Activated T-helper 9 cell treated with anti-CD3 and anti-CD28 coated beads, Interleukin-2, amount 50 U/mL, for 16 hours (primary cell): ENCODE measurements around the gene ZNF672.
"Not testable (repeated sequence)": the region's sequence is repeated elsewhere in the genome, so short reads cannot be mapped to it uniquely, and the experiment has no call there.

Source experiments
- DNase-seq: peaks from one replicate; pipeline ENCODE4 v3.0.0-alpha.2; 2020; ENCODE audit warnings: low read depth

The ZNF672 gene

DNA sequence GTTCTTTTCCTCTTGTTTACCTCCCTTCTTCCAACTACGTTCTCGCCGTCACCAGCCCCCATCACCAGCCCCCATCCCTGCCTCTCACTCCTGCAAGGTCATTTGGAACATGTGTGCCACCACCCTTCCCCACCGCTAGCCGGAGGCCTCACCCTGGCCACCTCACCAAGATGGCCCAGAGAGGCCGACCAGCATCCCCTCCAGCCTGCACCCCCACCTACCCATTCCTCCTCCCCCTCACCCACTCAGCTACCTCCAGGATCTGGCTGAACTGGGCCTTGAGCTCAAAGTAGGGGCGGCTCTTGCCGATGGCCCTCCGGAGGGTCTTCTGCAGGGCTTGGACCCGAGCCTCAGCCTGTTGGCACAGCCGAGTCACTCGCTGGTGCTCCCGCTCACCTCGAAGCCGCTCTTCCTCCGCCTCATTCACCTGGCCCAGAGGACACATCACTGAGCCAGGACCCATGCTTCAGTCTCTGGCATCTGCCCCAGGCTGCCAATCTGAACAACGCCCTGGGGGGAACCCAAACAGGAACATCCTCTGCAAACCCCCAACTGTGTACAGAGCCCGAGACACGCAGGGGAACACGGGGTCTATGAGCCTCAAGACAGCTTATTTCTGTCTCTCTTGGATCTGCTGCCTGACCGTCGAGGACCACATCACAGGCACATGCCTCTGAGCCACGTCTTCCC lies 25.1 kb upstream of the ZNF672 start:
- no peak for DNase-seq

DNA sequence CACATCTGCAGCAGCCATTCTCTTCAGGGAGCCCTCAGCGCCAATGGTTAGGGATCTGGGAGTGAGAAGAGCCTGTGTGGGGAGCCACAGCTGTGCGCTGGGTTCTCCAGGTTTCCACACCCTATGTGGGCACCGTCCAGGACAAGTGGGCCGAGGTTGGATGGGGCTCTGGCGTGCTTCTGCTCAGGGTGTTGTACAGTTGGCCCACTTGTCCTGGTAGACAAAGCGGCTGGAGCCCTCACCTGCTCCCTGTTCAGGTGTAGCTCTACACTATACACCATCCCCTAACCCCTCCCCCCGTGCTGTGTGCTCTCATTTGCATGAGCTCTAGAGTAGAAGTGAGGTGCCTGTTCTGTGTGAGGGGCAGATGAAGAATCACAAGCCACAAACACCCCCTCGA lies 24.5 kb upstream of the ZNF672 start:
- DNase-seq = no peak

DNA sequence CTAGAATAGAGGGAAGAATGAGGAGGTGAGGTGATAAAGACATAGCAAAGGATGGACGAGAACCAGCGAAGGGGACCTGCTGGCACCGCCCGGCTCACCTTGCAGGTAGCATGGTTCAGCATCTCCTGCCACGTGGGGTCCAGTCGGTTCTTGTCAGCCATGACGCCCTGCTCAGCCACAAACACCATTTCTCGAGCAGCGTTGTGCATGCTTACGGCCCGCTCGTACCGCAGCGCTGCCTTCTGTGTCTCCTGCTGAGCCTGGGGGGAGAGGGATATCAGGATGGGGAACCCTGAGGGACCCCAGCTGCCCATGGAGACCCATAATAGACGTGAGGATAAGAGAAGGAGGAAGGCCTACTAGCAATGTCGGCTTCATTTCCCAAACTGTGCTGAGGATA lies 23.7 kb upstream of the ZNF672 start:
- DNase-seq = no peak

DNA sequence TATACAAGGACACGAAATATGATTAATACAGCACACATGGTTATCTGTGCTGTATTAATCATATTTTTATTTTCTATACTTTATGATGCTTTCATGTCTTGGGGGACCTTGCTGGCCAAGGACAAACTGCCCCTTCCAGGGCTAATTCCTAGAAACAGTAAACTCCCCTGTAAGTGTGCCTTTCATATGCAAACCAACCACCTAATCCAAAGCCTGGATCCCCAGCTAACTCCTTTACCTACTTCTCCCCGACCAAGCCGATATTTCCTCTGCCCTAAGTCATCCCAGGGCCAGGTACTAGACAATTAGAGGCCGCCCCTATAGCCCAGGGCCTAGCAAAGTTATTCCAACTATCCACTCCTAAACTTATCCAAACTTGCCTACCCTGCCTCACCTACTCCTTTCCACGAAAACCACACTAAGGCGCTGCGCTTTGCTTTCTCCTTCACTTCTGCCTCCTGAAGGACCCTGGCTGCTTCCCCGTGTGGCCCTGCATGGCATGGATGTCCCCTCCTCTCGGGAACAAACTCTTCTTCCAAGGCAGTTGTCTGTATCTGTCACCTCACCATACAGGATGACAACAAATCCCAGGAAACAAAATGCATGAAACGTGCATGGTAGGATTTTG lies 22.5 kb upstream of the ZNF672 start:
- no peak for DNase-seq

DNA sequence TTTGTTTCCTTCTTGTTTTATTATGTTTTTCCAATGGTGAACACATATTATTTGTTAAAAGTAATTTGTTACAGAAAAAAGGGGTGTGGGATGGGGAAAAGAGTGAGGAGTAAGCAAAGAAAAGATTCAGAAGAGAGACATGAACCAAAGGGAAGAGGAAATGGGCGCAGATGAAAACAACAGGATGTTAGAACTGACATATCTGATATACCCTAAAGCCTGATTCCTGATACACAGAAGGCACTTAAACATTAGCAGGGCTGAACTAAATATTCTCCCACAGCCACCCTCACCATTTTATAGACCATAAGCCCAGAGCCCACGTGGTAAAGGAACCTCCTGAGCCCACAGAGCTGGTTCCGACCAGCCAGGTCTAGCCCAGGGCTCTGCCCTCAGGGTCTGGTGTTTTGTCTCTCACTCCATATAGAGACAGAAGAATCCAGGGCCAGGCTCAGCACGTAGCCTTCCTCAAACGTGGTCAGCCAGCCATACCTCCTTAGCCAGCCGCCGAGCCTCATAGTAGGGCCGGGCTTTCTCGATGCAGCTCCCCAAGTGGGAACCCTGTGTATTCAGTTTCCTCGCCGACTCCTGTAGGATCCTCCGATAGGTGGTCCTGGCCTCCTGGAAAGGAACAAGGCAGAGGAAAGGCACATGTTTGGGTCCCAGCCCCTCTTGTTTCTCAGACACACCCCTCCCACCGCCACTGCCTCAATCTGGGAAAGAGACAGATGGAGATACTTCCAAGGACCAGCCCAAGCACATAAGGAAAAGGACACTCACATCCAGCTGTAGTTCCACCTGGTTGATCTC lies 21.8 kb upstream of the ZNF672 start:
- DNase-seq = no peak

DNA sequence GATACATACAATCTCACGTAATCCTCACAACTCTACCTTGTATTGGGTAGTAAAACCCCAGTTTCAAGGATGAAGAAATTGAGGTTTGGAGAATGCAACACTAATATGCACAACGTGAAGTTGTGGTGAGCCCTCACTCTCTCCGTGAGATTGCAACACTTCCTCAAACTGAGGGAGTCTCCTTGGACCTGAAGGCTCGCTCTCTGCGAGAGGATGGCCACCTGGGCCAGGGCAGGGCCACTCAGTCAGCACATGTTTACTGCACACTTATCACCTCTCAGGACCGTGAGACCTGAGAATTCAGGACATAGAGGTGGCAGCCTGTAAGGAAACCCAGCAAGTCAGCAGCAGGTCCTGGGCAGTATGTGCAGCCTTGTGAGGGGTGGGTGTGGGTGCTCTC lies 21.0 kb upstream of the ZNF672 start:
- no peak for DNase-seq

DNA sequence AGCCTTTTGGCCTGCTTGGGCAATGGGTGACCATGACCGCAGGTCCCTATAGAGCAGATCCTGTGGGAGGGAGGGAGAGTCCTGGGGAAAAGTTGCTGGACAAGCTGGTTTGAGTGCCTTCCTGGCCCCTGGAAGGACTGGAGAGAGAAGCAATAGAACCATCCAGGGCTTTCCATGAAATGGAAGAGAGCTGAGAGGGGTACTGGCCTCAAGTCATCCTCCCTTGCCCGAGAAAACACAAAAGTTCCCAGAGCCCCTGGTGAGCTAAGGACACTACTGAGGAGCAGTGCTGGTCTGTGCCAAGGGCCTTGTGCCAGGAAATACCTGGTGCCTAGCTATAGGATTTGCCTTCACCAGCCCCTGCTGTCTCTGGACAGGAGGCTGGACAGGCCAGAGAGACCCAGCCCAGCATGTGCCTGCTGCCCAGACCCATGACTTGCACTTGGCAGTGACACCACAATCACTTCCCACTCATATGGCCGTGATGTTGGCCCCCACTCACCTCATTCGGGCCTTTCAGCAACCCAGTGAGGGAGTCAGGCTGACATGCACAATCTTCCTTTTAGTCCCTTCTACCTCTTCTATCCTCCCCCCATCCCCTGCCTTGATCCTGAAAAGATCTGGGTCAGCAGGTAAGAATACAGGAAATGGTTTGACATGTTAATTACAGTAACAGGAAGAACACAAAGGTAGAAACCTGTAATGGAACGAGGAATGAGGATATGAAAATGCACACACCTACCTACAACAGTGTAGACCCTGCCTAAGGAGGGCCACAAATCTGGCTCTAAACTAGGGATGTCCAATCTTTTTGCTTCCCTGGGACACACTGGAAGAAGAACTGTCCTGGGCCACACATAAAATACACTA lies 19.3 kb upstream of the ZNF672 start:
- no peak for DNase-seq

DNA sequence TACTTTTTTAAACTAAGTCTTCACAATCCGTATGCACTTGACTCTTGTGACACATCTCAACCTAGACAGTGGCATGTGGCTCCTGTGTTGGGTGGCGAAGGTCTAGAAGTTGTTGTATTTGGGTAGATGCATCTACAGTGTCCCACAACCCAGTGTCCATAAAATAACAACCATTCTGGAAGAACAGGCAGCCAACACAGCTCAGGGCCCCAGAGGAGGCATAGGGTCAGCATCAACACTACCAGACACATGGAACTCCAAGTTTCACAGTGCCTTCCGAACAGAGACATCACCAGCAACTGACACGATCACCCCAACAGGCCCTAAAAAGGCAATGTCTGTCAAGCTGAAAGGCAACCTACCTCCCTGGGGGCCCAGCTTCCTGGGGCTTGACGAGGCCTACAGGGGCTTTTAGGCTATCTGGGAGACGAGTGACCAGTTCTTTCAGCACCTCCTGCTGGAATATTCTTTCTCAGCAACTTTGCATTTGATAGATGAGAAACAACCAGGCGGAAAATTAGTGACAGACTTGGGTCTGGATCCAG lies 17.9 kb upstream of the ZNF672 start:
- no peak for DNase-seq

DNA sequence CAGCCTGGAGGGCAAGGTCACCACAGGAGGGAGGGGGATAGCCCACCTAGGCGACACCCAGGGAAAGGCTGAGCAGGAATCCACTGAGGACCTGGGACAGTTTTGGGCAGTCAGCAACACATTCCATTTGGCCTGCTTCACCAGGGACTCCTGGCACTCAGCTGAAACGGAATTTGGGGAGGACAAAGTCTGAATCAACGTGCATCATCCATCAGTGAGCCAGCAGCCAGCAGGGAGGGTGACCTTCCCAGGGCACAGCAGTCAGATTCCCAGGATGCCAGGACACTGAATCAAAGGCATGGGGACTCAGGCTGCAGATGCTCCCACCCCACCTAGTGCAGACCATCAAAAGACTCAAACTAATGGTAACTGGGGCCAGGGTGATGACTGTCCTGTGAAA lies 16.9 kb upstream of the ZNF672 start:
- no peak for DNase-seq

DNA sequence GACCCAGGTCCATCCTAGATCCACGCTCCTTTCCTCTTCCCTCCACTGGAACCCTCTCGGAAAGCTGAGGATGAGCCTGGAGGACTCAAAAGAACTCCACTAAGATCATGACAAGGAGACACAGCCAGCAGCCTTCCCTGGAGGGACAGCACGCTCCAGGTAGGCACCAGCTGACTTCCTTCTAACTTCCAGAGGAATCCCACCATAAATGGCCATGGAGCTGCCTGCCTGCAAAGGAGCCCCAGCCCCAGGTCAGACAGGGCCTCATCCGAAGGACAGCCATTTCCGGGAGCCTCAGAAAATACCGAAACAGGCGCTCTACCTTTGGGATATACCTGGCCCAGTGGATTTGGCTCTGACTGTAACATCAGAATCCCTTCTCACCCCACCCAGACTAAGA lies 16.4 kb upstream of the ZNF672 start:
- DNase-seq = no peak

DNA sequence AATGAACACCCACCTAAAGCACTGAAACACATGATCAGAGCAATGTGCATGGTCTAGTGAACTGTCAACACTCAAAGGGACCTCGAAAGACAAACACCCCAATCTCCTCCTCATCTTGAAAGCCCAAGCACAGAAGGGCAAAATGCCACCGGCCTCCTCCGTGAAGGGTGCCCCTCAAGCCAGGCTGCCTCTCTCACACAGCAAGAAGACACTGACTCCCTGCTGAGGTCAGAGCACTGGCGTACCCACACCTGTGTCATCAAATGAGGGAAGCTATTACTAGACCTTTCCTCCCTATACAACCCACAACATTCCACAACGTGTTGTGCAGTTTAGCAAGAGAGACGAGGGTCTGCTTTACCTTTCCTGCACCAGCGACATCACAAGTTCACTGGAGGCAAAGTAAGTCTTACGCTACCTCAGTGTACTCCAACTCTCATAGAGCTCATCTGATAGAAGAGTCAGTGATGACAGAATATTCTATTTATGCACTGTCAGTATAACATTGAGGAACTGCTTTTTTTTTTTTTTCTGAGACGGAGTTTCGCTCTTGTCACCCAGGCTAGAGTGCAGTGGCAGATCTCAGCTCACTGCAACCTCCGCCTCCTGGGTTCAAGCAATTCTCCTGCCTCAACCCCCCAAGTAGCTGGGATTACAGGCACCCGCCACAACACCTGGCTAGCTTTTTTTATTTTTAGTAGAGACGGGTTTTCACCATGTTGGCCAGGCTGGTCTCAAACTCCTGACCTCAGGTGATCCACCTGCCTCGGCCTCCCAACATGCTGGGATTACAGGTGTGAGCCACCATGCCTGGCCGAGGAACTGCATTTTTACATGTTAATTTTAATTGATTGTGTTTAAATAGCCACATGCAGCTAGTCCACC lies 15.6 kb upstream of the ZNF672 start:
- no peak for DNase-seq

DNA sequence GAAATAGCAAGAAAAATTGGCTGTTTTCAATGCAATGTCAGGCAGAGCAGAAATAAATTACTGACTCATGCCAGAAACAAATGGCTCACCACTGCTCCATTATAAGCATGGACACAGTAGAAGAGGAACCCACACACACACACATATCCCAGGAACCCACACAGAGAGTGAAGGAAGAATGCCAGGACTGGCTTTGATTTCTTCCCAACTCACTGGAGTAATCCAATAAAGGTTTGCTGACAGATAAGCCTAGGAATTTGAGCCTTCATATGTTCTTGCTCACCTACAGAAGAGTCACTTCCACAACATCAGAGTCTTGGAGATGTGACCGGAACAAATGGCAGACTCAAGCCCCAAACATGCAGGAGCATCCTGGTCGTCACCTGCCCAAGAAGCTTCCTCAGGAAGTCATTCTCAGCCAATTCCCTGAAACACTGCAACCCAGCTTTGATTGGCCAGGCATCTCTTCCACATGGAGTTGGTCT lies 14.5 kb upstream of the ZNF672 start:
- DNase-seq = no peak

DNA sequence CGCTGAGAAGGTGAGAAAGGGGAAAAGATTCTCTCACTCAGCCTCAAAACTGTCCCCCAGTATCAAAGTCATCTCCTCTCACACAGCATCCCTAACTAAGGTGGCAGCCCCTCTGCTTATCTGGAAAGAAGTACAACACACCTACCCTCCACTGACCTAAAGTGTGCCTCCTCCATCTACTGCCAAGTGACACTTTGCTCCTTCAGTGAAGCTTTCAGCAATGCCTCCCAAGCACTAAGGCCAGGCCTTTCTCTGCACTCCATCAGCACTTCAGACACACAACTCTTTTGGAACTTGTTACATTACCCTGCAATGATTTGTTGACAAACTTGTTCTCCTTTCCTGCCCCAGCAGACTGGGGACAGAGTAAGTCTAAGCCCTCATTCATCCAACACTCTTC lies 13.7 kb upstream of the ZNF672 start:
- no peak for DNase-seq

DNA sequence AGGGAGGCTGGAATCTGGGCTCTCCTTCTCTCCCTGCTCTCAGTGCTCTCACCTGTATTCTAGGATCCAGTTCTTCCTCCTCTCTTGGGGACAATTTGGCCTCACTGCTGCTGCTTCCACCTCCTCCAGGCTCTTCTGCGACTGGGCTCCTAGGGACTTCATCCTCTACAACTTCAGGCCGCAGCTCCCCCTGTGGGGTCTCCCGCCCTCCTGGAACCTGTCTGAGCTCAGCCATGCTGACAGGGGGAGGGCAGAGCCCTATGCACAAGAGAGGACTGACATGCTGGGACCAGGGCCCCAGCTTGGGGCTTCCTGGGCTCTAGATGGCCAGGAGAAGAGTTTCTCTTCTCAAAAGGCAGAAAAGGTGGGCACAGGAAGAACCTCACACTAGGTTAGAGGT lies 13.3 kb upstream of the ZNF672 start:
- no peak for DNase-seq

DNA sequence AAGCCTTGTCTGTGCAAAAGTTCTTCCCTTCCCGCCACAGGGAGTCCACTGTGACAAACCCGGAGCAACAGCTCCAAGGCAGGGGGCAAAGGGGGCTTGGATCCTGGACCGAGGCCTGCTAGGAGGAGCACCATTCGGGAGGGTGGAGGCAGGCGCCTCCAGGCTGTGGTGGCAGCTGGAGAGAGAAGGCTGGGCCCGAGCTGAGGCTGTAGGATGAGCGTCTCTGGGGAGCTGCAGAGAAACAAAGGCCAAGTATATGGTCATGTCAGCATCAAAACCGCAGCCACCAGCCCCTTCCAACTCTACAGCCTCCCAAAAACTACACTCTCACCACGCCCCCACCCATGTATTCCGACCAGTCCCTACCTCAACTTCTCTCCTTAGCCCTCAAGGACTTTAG lies 12.9 kb upstream of the ZNF672 start:
- no peak for DNase-seq

DNA sequence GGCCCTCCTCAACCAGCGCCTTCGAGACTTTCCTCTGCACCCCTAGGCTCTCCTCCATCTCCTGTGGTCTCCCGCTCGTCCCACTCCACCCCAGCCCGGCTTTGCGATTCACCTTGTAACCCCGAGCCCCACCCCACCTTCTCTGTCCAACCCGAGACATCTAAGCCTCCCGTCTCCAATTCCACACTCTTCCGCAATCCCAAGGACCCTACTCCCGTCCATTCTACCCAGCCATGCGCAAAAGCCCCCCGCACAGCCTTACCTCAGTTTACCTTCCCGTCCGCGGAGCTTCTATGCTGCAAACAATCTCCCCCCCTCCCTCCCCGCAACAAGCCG lies 12.5 kb upstream of the ZNF672 start:
- DNase-seq = no peak

DNA sequence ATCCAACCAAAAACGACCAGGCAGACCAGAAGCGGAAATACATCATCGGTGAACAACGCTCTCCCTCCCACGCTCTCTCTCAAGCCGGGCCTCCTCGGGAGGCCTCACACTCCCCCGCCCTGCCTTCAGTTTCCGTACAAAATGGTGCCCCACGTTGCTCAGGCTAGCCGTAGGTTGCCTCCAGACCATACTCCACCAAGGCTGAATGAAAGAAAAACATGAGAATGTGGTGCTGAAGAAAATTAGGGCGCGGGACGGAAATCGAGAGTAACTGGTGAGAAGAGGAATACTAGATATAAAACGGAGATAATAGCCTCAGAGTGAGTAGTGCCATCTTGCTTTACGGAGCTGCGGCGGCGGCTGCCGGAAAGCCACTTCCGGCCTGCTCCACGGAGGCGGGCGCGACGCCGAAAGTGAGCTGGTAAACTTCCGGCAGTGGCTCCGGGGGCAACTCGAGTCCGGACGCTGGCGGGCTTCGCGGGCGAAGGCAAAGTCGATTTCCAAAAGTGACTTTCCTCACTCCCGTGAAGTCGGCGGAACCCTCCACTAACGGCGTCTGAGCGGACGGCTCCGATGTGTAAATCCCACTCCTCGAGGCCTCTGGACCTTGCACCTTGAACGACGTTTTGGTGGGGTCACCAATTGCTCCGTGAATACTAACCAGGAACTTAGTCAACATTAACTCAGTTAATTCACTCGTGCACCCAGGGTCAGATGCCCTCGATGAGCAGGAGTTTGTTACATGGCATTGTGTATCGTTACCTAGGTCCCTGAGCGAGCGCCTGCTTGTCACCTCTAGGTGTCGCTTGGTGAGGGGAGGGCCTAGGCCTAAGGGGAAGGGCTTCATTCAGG lies 11.9 kb upstream of the ZNF672 start, which contains the start of gene SH3BP5L:
SH3BP5L (minus strand) TSS at position 7 of the 852 bp plus-strand sequence. CDS start 980 bp downstream, outside the sequence.
- peak; percentile 82 for DNase-seq

DNA sequence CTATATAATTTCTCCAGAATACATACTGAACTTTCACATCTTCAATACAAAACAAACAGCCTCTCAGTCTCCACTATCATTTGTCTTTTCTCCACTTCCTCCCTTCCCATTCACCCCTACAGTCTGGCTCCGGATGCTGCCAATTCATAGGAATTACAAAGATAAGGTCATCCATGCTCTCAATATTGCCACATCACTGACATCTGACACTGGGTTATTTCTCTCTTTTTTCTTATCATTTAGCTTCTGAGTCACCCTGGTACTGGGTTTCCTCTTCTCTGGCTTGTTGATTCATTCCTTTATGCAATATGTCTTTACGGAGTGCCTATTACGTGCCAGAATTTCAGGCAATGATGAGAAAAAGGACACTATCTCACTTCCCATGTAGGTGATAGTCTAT lies 9.2 kb upstream of the ZNF672 start:
- no peak for DNase-seq

DNA sequence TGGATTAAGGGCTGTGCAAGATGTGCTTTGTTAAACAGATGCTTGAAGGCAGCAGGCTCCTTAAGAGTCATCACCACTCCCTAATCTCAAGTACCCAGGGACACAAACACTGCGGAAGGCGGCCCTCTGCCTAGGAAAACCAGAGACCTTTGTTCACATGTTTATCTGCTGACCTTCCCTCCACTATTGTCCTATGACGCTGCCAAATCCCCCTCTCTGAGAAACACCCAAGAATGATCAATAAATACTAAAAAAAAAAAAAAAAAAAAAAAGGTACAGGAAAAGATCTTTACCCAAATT lies 7.4 kb upstream of the ZNF672 start:
- DNase-seq = not testable (repeated sequence)

DNA sequence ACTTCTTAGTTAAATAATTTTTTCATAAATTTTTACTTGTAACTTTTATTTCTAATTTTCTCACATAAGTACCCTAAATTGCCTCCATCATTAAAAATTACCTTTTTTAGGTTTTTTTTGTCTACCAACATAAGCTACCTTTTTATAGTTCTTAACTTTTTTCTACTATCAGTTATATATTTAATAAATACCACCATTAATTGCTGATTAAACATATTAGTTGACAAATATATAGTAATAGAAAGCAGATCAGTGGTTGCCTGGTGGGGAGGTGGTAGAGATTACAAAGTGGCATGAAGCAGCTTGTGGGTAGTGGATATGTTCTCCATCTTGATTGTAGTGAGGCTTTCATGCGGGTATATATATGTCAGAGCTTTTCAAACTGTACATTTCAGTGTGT lies 6.2 kb upstream of the ZNF672 start:
- no peak for DNase-seq
